Measurements from ENCODE around the gene ERC2.

ERC2 gene

GRCh38 chr3:56373386-56373785, 94.9 kb downstream of the ERC2 start:
- DNase-seq (ENCODE audit: extremely low spot score, insufficient read length, low read depth) (no peak), FAIRE-seq (no peak)

DNA sequence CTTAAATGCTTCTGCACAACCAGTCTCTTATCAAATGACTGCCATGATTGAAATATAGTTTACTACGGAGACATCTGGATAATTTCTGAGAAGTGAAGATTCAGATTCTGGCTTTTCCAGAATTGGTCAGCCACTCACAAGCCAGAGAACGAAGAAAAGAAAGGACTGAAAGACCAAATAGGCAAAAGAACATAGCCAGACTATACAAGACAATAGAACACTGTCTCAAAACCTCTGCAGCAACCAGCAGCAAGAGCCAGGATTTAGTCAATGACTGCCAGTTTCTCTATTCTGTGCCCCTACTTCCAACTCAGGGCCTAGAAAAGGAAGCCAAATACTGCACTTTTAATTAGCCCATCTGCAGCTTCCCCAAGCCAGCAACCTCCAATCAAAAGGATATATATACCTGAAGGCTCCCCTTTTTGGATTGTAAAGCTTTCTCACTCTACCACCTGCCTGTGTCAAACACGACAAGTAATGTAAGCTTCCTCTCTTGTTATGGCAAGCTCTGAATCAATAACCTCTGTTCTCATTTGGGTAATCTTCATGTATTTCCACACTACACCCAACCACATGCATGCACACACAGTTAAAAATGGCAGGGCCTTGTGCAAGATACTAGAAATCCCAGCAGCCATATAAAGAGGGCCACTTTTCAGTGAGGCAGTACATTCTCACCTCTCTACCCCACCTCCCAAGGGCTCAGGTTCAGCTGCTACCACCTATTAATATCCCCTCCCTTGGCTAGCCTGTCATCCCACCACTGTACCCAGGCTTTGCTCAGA, 97.1 kb downstream of the ERC2 start:
- no peak for FAIRE-seq
- no peak for DNase-seq (ENCODE audit: extremely low spot score, insufficient read length, low read depth)

GRCh38 chr3:56369914-56370313, 98.4 kb downstream of the ERC2 start:
- FAIRE-seq (no peak), DNase-seq (ENCODE audit: extremely low spot score, insufficient read length, low read depth) (no peak)

- FAIRE-seq (no peak), DNase-seq (ENCODE audit: extremely low spot score, insufficient read length, low read depth) (no peak)
These were observed 99.4 kb downstream of the ERC2 start for GRCh38 chr3:56368846-56369245.

DNA sequence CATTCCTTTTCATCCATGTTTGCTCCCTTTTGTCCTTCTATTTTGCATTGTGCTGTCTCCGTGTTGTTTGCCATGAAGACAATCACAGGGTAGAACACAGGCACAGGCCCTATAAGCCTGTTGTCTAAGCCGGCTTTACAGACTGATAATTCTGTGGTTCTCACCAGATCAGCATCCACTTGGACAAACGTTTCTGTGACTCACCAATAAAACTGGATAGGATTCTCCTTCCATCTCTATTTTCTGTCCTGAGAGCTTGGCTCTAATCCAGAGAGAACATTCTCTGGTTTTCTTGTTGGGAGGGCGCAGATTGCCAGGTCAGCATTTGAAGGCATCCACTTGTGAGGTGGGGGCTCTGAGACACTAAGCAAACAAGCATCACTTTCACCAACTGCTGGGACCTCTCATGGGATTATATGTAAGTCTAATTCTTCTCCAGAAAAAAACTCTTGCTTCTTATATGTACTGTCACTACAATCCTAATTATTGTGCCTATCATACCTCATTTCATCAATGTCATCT, 101.6 kb downstream of the ERC2 start:
- FAIRE-seq (no peak), DNase-seq (ENCODE audit: extremely low spot score, insufficient read length, low read depth) (no peak)

DNA sequence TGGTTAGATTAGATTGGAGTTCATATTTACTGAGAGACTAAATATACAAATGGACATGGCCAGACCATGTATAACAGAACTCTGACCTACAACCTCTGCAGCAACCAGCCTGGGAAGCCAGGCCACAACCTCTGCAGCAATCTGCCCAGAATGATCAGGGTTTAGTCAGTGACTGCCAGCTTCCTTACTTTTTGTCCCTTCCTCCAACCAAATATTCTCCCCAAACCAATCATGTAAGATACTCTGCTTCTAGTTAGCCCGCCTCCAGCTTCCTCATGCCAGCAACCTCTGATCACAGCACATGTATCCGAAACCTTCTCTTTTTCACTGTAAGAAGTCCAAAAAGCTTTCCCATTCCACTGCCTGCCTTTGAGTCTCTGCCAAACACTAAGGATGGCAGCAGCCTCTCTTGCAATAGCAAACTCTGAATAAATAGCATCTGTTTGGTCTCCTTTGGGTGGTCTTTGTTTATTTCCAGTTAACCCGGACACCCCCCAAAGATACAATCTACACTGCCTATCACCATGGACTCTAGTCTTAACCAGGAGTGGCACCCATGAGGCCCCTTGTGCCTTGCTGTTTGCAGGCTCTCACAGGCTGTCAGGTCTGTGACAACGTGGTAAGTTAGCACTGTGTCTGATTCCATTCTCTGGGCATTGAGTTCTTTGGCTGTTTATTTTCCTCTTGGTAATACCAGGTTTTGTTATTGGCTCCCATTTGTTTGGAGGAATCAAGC, 102.2 kb downstream of the ERC2 start:
- FAIRE-seq: no peak
- DNase-seq (ENCODE audit: extremely low spot score, insufficient read length, low read depth): no peak

DNA sequence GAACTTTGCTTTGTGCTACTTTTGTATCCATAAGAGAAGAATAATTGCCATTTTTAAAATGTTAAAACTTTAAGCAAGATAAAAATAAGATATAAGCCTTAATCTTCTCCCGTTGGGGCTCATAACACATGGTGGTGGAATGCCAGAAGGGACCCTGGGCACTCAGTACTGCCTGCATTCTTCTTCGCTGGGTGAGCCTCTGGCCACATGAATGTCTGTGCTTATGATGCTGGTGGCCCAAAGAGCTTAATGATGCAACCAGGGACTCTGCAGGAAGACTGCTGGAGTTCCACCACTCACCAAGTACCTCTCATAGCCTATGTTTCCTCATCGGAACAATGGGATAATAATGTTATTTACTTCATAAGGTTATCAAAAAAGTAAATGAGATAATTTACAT, 103.6 kb downstream of the ERC2 start:
- DNase-seq (ENCODE audit: extremely low spot score, insufficient read length, low read depth) (no peak), FAIRE-seq (no peak)

DNA sequence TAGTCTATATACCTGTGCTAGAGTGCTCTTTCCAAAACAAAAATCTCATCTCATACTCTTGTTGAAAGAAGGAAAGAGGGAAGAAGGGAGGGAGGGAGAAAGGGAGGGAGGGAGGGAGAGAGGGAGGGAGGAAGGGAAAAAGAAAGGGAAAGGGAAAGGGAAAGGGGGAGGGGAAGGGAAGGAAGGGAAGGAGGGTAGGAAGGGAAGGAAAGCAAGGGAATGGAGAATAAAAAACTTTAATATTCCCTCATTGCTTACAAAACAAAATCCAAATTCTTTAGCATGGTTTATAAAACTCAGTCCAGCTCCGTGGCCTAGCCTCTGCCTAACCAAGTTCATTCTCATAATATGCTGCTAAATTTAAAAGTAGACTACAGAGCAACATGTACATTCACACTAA, 104.5 kb downstream of the ERC2 start:
- FAIRE-seq (no peak), DNase-seq (ENCODE audit: extremely low spot score, insufficient read length, low read depth) (no peak)

- DNase-seq (ENCODE audit: extremely low spot score, insufficient read length, low read depth): no peak
- no peak for FAIRE-seq
These were observed 106.5 kb downstream of the ERC2 start for GRCh38 chr3:56361731-56362130.

DNA sequence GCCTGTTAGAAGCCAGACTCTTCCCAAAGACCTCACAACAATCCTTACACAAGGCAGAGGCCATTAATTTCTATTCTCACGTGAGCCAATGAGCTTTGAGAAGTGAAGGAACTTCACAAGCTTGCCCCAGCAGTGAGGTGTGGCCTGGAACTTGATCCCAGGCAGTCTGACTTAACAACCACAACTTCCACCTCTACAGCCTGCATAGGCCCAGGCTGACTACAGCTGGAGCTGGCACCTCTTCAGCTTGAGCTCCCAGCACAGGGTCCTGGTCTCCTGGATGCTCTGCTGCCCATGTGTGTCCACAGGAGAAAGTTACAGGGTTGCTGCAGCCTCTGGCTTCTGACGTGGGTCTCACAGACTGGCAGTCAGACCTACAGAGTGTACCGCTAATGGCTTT, 111.0 kb downstream of the ERC2 start:
- FAIRE-seq: no peak
- DNase-seq (ENCODE audit: extremely low spot score, insufficient read length, low read depth): no peak

- no peak for DNase-seq (ENCODE audit: extremely low spot score, insufficient read length, low read depth)
- no peak for FAIRE-seq
These were observed 111.5 kb downstream of the ERC2 start for GRCh38 chr3:56356808-56357207.

GRCh38 chr3:56355570-56356185, 112.6 kb downstream of the ERC2 start:
- DNase-seq (ENCODE audit: extremely low spot score, insufficient read length, low read depth): no peak

DNA sequence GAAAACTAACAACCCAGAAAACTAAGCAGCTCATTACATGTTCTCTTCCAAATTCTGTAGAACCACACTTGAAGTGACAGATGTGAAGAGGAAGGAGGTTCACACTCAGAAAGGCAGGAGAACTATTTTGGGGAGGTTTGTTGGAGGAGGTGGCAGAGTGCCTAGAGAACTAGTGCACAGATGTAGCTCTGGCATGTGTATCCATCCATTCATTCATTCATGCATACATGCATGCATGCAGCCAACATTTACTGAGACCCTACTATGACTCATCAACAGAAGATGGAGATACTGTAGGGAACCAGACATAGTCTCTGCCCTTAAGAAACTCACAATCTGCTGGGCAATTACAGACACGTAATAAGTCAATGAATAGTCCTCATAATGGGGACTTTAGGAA, 116.7 kb downstream of the ERC2 start:
- FAIRE-seq (no peak), DNase-seq (ENCODE audit: extremely low spot score, insufficient read length, low read depth) (no peak)

More at GRCh38 chr3:56355570-56356185, 112.6 kb downstream of the ERC2 start:
- FAIRE-seq: no peak

- DNase-seq (ENCODE audit: extremely low spot score, insufficient read length, low read depth): peak; percentile 3
- no peak for FAIRE-seq
These were observed 120.9 kb downstream of the ERC2 start for GRCh38 chr3:56347219-56347871.

GRCh38 chr3:56342475-56342874, 125.8 kb downstream of the ERC2 start:
- DNase-seq (ENCODE audit: extremely low spot score, insufficient read length, low read depth) (no peak), FAIRE-seq (no peak)

DNA sequence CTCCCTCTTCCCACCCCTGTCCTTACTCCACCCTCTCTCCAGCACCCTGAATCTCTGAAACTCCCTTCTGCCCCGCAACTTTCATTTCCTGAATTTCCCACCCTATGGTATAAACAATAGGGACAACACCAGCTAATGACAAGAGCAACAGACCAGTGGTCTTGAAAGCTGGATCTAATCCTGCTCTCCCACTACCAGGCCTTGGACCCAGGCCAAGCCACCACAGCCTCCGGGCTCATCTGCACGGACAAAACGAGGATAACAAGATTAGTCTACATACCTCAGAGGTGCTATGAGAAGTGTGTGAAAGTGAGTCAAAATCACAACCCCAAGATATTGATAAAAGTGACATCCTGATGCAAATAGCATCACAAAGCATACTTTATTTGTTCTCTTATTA, 128.6 kb downstream of the ERC2 start:
- no peak for DNase-seq (ENCODE audit: extremely low spot score, insufficient read length, low read depth)
- FAIRE-seq: no peak

DNA sequence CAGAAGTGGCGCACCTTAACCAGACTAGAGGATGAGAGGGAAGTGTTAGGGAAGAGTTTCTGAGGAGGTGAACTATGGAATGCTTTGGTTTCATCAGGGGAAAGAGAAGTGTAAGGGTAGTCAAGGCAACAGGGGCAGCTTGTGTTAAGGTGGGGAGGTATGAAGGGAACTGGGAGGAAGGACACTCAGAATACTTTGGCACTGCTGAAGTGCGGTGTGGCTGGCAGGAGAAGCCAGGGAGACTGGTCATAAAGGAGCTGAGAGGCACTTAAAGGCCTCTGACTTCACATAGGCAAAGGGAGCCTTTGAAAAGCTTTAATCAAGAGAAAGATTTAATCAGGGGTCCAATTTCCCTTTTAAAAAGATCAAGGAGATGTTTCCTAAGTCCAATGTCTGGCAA, 129.0 kb downstream of the ERC2 start:
- DNase-seq (ENCODE audit: extremely low spot score, insufficient read length, low read depth) (no peak), FAIRE-seq (no peak)

DNA sequence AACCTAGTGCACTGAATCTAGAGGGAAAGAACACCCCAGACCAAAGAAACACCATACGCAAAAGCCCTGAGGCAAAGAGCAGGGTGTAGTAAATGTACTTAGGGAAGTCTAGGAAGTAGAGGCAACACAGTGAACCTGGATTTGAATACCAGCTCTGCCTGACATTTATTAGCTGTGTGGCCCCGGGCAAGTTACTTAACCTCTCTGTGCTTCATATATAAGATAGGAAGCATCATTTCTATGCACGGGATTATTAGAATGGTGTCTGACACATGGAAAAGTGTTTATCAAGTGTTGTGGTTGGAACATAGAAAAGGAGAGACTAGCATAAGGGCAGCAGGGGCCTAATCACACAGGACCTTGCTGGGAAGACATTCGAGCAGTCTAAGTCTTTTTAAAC, 132.2 kb downstream of the ERC2 start:
- no peak for DNase-seq (ENCODE audit: extremely low spot score, insufficient read length, low read depth)
- FAIRE-seq: no peak

GRCh38 chr3:56324473-56324872, 143.8 kb downstream of the ERC2 start:
- DNase-seq (ENCODE audit: extremely low spot score, insufficient read length, low read depth) (no peak), FAIRE-seq (no peak)

DNA sequence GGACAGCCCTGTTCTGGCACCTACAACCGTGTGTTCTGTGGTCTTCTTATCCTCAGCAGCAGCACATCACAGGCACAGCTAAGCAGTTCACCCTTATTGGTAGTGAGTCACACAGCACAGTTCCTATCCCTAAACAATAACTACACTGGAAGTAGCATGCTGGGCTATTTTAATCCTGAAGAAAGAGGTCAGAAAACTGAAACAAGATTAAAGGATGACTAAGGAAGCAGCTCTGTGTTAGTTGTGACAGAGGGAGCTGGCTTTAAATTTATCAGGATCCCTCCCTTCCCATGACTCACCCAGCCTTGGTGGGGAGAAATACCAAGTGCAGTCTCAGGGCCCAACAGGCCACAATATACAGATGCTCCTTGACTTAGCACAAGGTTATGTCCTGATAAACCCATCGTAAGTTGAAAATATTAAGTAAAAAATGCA, 144.3 kb downstream of the ERC2 start:
- no peak for DNase-seq (ENCODE audit: extremely low spot score, insufficient read length, low read depth)
- FAIRE-seq: no peak
